OCI-LY1 (cell line): ENCODE data around the gene SLC4A1AP.

ENCODE experiments used
- H2AFZ ChIP-seq: fragments of 200-600 bp; sonication (generic), shearing (Covaris generic); 2 replicates; pipeline ENCODE4 v1.6.0; 2014; ENCODE audit warnings: antibody characterized with exemption, mild to moderate bottlenecking, low read length
- H3F3A ChIP-seq: fragments of 200-600 bp; sonication (generic), shearing (Covaris generic); 2 replicates; pipeline ENCODE4 v1.6.0; 2014; ENCODE audit warnings: mild to moderate bottlenecking, antibody characterized with exemption, low read length, moderate library complexity; ENCODE audit not compliant: insufficient read depth
- H3K27ac ChIP-seq: fragments of 200-600 bp; sonication (generic); 2 replicates; pipeline ENCODE4 v1.5.1; 2014; ENCODE audit warnings: low read length, mixed run types, mild to moderate bottlenecking, low read depth; ENCODE audit not compliant: poor library complexity, severe bottlenecking
- H3K27me3 ChIP-seq: fragments of 200-600 bp; sonication (generic); 2 replicates; pipeline ENCODE4 v1.6.0; 2014; ENCODE audit warnings: antibody characterized with exemption, mild to moderate bottlenecking, low read length, moderate library complexity; ENCODE audit not compliant: insufficient read depth
- H3K36me3 ChIP-seq: fragments of 200-600 bp; sonication (generic); 2 replicates; pipeline ENCODE4 v1.6.1; 2014; ENCODE audit warnings: mild to moderate bottlenecking, antibody characterized with exemption, low read length, moderate library complexity, mixed read lengths; ENCODE audit not compliant: insufficient read depth
- H3K4me1 ChIP-seq: fragments of 200-600 bp; sonication (generic); 2 replicates; pipeline ENCODE4 v1.5.1; 2014; ENCODE audit warnings: mild to moderate bottlenecking, low read length, moderate library complexity; ENCODE audit not compliant: insufficient read depth, severe bottlenecking
- H3K4me2 ChIP-seq: fragments of 200-600 bp; sonication (generic), shearing (Covaris generic); 2 replicates; pipeline ENCODE4 v1.6.1; 2014; ENCODE audit warnings: low read length
- H3K4me3 ChIP-seq: fragments of 200-600 bp; sonication (generic); 2 replicates; pipeline ENCODE4 v1.5.1; 2014; ENCODE audit warnings: low read length, low read depth, mild to moderate bottlenecking, mixed read lengths; ENCODE audit not compliant: poor library complexity, severe bottlenecking
- H3K79me2 ChIP-seq: fragments of 200-600 bp; shearing (Covaris generic); 2 replicates; pipeline ENCODE4 v1.6.1; 2016; ENCODE audit warnings: mixed run types, low read length, mixed read lengths; ENCODE audit not compliant: insufficient read depth
- H3K9ac ChIP-seq: fragments of 200-600 bp; sonication (generic), shearing (Covaris generic); 2 replicates; pipeline ENCODE4 v1.6.1; 2014; ENCODE audit warnings: mild to moderate bottlenecking, low read length, mixed read lengths
- H3K9me2 ChIP-seq: fragments of 200-600 bp; sonication (generic), shearing (Covaris generic); 2 replicates; pipeline ENCODE4 v1.6.1; 2014; ENCODE audit warnings: low read depth, mild to moderate bottlenecking, low read length, mixed read lengths
- H3K9me3 ChIP-seq: fragments of 200-600 bp; shearing (Covaris generic); 2 replicates; pipeline ENCODE4 v1.6.1; 2014; ENCODE audit warnings: low read length, mixed read lengths
- H4K20me1 ChIP-seq: fragments of 200-600 bp; sonication (generic), shearing (Covaris generic); 2 replicates; pipeline ENCODE4 v1.6.0; 2016; ENCODE audit warnings: mild to moderate bottlenecking, low read length; ENCODE audit not compliant: insufficient read depth
- EZH2 ChIP-seq: fragments of 200-600 bp; sonication (generic), shearing (Covaris generic); IDR thresholded peaks from 2 replicates; pipeline ENCODE4 v1.8.0; 2017; ENCODE audit warnings: borderline replicate concordance, mixed run types, mild to moderate bottlenecking, antibody characterized with exemption, low read length, moderate library complexity, mixed read lengths
- TF ChIP-seq, protein P1 (sequence below): fragments of 200-600 bp; sonication (generic), shearing (Covaris generic); IDR thresholded peaks from 2 replicates; pipeline ENCODE4 v1.5.1; 2017; ENCODE audit warnings: mild to moderate bottlenecking, antibody characterized with exemption, low read length, moderate library complexity, mixed read lengths

SLC4A1AP gene

DNA sequence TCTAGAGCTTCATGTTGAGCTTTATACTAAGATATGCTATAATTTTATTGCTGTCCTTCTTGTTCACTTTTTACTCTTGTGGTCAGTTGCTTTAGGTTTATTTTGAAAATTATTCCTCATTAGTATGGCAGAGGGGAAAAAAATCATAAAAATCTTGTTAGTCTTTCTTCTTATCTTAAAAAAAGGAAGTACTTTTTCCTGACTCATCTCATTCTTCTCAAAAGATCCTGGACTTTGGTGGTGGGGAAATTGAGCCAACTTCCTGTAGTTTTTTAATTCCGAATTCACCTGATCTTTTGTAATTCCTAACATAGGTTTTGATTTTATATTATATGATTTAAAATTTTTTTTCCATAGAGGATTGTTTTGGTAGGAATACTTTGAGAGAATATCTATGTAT lies 3.8 kb downstream of the SLC4A1AP start:
- TF ChIP-seq, protein P1, sequence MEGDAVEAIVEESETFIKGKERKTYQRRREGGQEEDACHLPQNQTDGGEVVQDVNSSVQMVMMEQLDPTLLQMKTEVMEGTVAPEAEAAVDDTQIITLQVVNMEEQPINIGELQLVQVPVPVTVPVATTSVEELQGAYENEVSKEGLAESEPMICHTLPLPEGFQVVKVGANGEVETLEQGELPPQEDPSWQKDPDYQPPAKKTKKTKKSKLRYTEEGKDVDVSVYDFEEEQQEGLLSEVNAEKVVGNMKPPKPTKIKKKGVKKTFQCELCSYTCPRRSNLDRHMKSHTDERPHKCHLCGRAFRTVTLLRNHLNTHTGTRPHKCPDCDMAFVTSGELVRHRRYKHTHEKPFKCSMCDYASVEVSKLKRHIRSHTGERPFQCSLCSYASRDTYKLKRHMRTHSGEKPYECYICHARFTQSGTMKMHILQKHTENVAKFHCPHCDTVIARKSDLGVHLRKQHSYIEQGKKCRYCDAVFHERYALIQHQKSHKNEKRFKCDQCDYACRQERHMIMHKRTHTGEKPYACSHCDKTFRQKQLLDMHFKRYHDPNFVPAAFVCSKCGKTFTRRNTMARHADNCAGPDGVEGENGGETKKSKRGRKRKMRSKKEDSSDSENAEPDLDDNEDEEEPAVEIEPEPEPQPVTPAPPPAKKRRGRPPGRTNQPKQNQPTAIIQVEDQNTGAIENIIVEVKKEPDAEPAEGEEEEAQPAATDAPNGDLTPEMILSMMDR = no peak
- no peak for TF ChIP-seq EZH2
- Histone ChIP-seq H3K9me2 (no peaks in the 10 kb centered on the region), H3K4me1 (peaks cover 25% of the 10 kb centered on the region), H4K20me1 (no peaks in the 10 kb centered on the region), H3K9ac (no peak overlapping the region), H3K36me3 (peaks cover 27% of the 10 kb centered on the region; the same call in 1 of the 2 replicates), H3K4me3 (no peak overlapping the region), H3K27ac (no peak overlapping the region), H3K9me3 (no peaks in the 10 kb centered on the region), H3K79me2 (peaks cover 23% of the 10 kb centered on the region), H3K27me3 (no peaks in the 10 kb centered on the region), H3K4me2 (no peak overlapping the region), H3F3A (no peaks in the 10 kb centered on the region), H2AFZ (no peak overlapping the region)

DNA sequence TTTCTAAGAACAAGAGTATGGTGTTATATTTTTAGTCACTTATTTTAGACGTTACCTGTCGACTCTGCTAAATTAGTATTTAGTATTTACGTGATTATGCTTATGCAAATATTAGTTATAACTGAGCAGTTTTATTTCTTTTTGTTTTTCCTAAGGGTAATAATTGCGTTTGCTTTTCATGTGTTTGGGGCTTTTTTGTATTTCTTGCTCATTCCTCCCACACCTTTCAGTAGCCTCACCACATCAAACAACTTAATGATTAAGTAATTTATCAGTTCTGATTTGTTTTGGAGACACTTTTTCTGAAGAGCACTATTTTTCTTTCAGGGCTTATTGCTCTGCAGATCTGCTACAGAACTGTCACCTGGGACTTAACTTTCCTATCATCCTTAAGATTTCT lies 7.5 kb downstream of the SLC4A1AP start:
- peaks cover 56% of the 10 kb centered on the region for H3K36me3 ChIP-seq
- H3K9me2 ChIP-seq = no peaks in the 10 kb centered on the region
- H3K4me1 ChIP-seq = no peaks in the 10 kb centered on the region
- no peak overlapping the region for H3K9ac ChIP-seq
- no peaks in the 10 kb centered on the region for H3F3A ChIP-seq
- no peaks in the 10 kb centered on the region for H4K20me1 ChIP-seq
- H3K27ac ChIP-seq = no peak overlapping the region
- H3K27me3 ChIP-seq = no peaks in the 10 kb centered on the region
- no peaks in the 10 kb centered on the region for H3K79me2 ChIP-seq
- TF ChIP-seq EZH2 = no peak
- TF ChIP-seq, protein P1 = no peak
- H3K4me2 ChIP-seq = no peak overlapping the region
- no peak overlapping the region for H3K4me3 ChIP-seq
- H2AFZ ChIP-seq = no peak overlapping the region
- H3K9me3 ChIP-seq = no peaks in the 10 kb centered on the region

DNA sequence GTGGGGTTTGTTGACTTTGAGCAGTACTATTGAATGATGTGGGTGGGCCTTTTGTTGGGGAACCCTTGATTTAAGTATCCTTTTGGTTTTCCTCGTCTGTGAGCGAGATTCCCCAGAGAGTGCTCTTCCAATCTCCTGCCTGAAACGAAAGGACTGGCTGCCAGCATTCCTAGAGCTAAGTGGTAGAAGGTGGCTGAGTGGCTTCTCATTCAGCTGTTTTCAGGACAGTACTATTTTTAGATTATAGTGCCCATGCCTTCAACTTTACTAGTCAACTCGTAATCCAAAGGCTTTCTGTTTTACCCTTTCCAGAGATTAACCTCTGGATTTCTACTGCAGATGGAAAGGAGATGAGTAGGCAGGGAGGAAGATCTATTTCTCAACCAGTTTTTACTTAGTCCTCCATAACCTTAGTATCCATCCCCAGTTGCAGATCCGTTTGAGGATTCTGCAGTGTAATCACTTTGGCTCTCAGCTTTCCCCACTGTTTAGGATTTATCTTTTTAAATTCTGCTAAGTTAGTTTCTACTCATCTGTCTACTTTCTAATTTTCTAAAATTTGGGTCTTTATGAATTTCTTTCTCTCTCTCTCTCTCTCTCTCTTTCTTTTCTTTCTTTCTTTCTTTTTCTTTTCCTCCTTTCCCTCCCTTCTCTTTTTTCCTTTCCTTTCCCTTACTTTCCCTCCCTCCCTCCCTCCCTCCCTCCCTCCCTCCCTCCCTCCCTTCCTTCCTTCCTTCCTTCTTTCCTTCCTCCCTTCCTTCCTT lies 9.2 kb downstream of the SLC4A1AP start:
- no peaks in the 10 kb centered on the region for H3K9me2 ChIP-seq
- no peak overlapping the region for H3K27ac ChIP-seq
- peaks cover 62% of the 10 kb centered on the region for H3K36me3 ChIP-seq

More for the DNA sequence above, 9.2 kb downstream of the SLC4A1AP start:
- no peak overlapping the region for H3K4me2 ChIP-seq
- no peaks in the 10 kb centered on the region for H3K4me1 ChIP-seq
- no peaks in the 10 kb centered on the region for H3K79me2 ChIP-seq
- H3K27me3 ChIP-seq = no peaks in the 10 kb centered on the region
- no peak overlapping the region for H2AFZ ChIP-seq
- no peaks in the 10 kb centered on the region for H4K20me1 ChIP-seq
- H3K9me3 ChIP-seq = no peaks in the 10 kb centered on the region
- no peak overlapping the region for H3K4me3 ChIP-seq
- H3K9ac ChIP-seq = no peak overlapping the region
- TF ChIP-seq EZH2 = no peak
- TF ChIP-seq, protein P1 = no peak
- H3F3A ChIP-seq = no peaks in the 10 kb centered on the region
